ENCODE data around the gene KIAA1217.

- TF ChIP-seq CTCF (tag by site-specific recombination; IDR thresholded peaks at IDR 0.05) (no peak), MZF1 (tag by site-specific recombination; IDR thresholded peaks at IDR 0.05; ENCODE audit: borderline replicate concordance) (no peak), ZNF280D (tag by site-specific recombination; IDR thresholded peaks at IDR 0.05) (no peak), REST (tag by site-specific recombination; IDR thresholded peaks at IDR 0.05) (no peak), ZNF791 (tag by site-specific recombination; IDR thresholded peaks at IDR 0.05) (no peak), ZNF274 (IDR thresholded peaks at IDR 0.05; ENCODE audit: low read length) (no peak), ZNF274 (tag by site-specific recombination; IDR thresholded peaks at IDR 0.05; ENCODE audit: borderline replicate concordance) (no peak)
Measured at GRCh38 chr10:24396396-24396795, 187.5 kb downstream of the KIAA1217 start.
